Endothelial cell of umbilical vein (primary cell): Measurements from ENCODE around the gene ARHGEF37. TPM values are rescaled to one million over a fixed set of nuclear protein-coding genes. Genes with fewer than 3 reads are reported as not detected.

ENCODE experiments used
- BruUV-seq: library from RNA; stranded (reverse); fragments of 400-500 nt; replicated peaks from 2 replicates; lab custom pipeline; 2021; lab: Mats Ljungman, UMichigan
- CTCF ChIA-PET: fragments of 300-600, 350-600 bp; sonication (Branson Sonifier 250); formaldehyde crosslinking; loops from one replicate; lab custom pipeline; 2021; ENCODE audit warnings: antibody characterized with exemption, inconsistent platforms; lab: Charles Lee
- POLR2A ChIA-PET: fragments of 300-600, 350-600 bp; sonication (Branson Sonifier 250); formaldehyde crosslinking; loops from one replicate; lab custom pipeline; 2021; ENCODE audit warnings: antibody characterized with exemption, inconsistent platforms; lab: Charles Lee
- DNase-seq: peaks from one replicate; pipeline ENCODE4 v3.0.0-alpha.2; 2011; ENCODE audit warnings: low read depth, low spot score
- FAIRE-seq: peaks from 2 replicates; lab custom pipeline; 2011; peaks lifted over from hg19 to GRCh38; lab: Jason Lieb, UNC
- H2AFZ ChIP-seq: 2 replicates; pipeline ENCODE4 v1.6.0; 2012; ENCODE audit warnings: low read depth, low read length, control low read depth, inconsistent platforms
- H3K27ac ChIP-seq: 2 replicates; pipeline ENCODE4 v1.5.1; 2011; ENCODE audit warnings: low read depth, mild to moderate bottlenecking, control low read depth, low read length, moderate library complexity; ENCODE audit not compliant: insufficient read depth
- H3K27me3 ChIP-seq, 2 experiments: 2 replicates each; pipeline versions ENCODE4 v1.6.0 to v1.6.1; 2011; ENCODE audit warnings: low read length in 2 of 2, mixed read lengths in 1 of 2; ENCODE audit not compliant: control insufficient read depth in 2 of 2, insufficient read depth in 2 of 2
- H3K36me3 ChIP-seq, 2 experiments: 2 replicates in 1 of 2; 3 replicates in 1 of 2; pipeline ENCODE4 v1.5.1; 2011; ENCODE audit warnings: low read length in 2 of 2, mild to moderate bottlenecking in 1 of 2, moderate library complexity in 1 of 2; ENCODE audit not compliant: control insufficient read depth in 2 of 2, insufficient read depth in 2 of 2; ENCODE audit errors: extremely low read depth in 1 of 2
- H3K4me1 ChIP-seq: 3 replicates; pipeline ENCODE4 v1.5.1; 2011; ENCODE audit warnings: mild to moderate bottlenecking, low read length; ENCODE audit not compliant: control insufficient read depth, insufficient read depth; ENCODE audit errors: extremely low read depth
- H3K4me2 ChIP-seq: 2 replicates; pipeline ENCODE4 v1.6.1; 2011; ENCODE audit warnings: low read length, control low read depth, mixed read lengths; ENCODE audit not compliant: insufficient read depth
- H3K4me3 ChIP-seq, 3 experiments: fragments of 200-600 bp in 1 of 3; sonication (generic), shearing (Covaris generic) in 1 of 3; replicated peaks in 1 of 3; 2 replicates each; pipeline ENCODE4 v1.5.1; 2011 to 2016; ENCODE audit warnings: control low read depth in 3 of 3, low read length in 3 of 3, mild to moderate bottlenecking in 2 of 3, inconsistent platforms in 1 of 3, low read depth in 1 of 3, moderate library complexity in 1 of 3; ENCODE audit not compliant: insufficient read depth in 1 of 3
- H3K79me2 ChIP-seq: 2 replicates; pipeline ENCODE4 v1.6.0; 2012; ENCODE audit warnings: low read length, inconsistent platforms; ENCODE audit not compliant: control insufficient read depth, insufficient read depth
- H3K9ac ChIP-seq: replicated peaks from 2 replicates; pipeline ENCODE3; 2011; ENCODE audit warnings: low read length, control low read depth; ENCODE audit not compliant: insufficient read depth; ENCODE audit errors: extremely low read depth
- H3K9me1 ChIP-seq: replicated peaks from 3 replicates; pipeline ENCODE4 v1.6.0; 2011; ENCODE audit warnings: mild to moderate bottlenecking, low read length; ENCODE audit not compliant: control insufficient read depth, insufficient read depth; ENCODE audit errors: extremely low read depth
- H3K9me3 ChIP-seq: replicated peaks from 2 replicates; pipeline ENCODE4 v1.5.1; 2012; ENCODE audit warnings: low read length, inconsistent platforms; ENCODE audit not compliant: control insufficient read depth, insufficient read depth
- H4K20me1 ChIP-seq: replicated peaks from 2 replicates; pipeline ENCODE3; 2011; ENCODE audit warnings: mild to moderate bottlenecking, low read length; ENCODE audit not compliant: control insufficient read depth, insufficient read depth; ENCODE audit errors: extremely low read depth
- GATA2 ChIP-seq: IDR thresholded peaks from 2 replicates; pipeline ENCODE4 v1.7.0; 2011; ENCODE audit warnings: low read depth, mild to moderate bottlenecking, moderate library complexity, mixed read lengths, low read length; ENCODE audit not compliant: insufficient read length, insufficient read depth
- JUN ChIP-seq: IDR thresholded peaks from 2 replicates; pipeline ENCODE4 v1.6.1; 2011; ENCODE audit warnings: borderline replicate concordance, low read depth; ENCODE audit not compliant: insufficient read length, insufficient read depth
- POLR2A ChIP-seq: IDR thresholded peaks from 2 replicates; pipeline ENCODE4 v1.6.1; 2012; ENCODE audit warnings: low read depth, mild to moderate bottlenecking, control low read depth, low read length
- POLR2AphosphoS5 ChIP-seq: IDR thresholded peaks from 2 replicates; pipeline ENCODE4 v1.6.1; 2012; ENCODE audit warnings: low read depth, mild to moderate bottlenecking, control low read depth, low read length, moderate library complexity; ENCODE audit not compliant: insufficient read depth
- dilution Hi-C: fragments of 300-500 bp; cut with MboI; formaldehyde crosslinking; loops from one replicate; pipeline ENCODE4 v1.15.0; 2019; ENCODE audit warnings: low sequenced_read_pairs; ENCODE audit not compliant: extremely low pct_ligation_motif_present
- intact Hi-C: fragments of 100-400 bp; cut with micrococcal nuclease; formaldehyde crosslinking; loops from one replicate; pipeline ENCODE4 v1.10.0; 2022
- polyA plus RNA-seq, 4 experiments: library from polyadenylated mRNA; depleted of rRNA in 3 of 4; stranded (reverse) in 3 of 4; unstranded in 1 of 4; fragments of >200 nt; gene quantifications; 2 replicates each; pipeline versions ENCODE4 v1.2.1 to v1.2.3, GENCODE V29; 2011 to 2012; ENCODE audit warnings: missing spikeins in 1 of 4
- total RNA-seq: library from RNA; stranded (reverse); gene quantifications from 2 replicates; pipeline ENCODE4 v1.2.3, GENCODE V29; 2021
- TF ChIP-seq, protein P1 (sequence below), 2 donors: IDR thresholded peaks; 1 replicate in 1 of 2; 2 replicates in 1 of 2; pipeline ENCODE4 v1.5.1; 2011; ENCODE audit warnings: low read length in 2 of 2, mild to moderate bottlenecking in 2 of 2, moderate library complexity in 2 of 2, control low read depth in 1 of 2, inconsistent platforms in 1 of 2, low read depth in 1 of 2; ENCODE audit not compliant: insufficient read depth in 1 of 2; ENCODE audit errors: extremely low read depth in 1 of 2
- TF ChIP-seq, protein P2 (sequence below): IDR thresholded peaks from 2 replicates; pipeline ENCODE4 v1.6.1; 2011; ENCODE audit not compliant: insufficient read depth, insufficient read length

Gene ARHGEF37
- total and polyA plus RNA-seq, 2 donors (not counting 3 experiments of a cell fraction or from before 2014, with no cell fraction given) = 4.9 to 7.0 TPM

DNA sequence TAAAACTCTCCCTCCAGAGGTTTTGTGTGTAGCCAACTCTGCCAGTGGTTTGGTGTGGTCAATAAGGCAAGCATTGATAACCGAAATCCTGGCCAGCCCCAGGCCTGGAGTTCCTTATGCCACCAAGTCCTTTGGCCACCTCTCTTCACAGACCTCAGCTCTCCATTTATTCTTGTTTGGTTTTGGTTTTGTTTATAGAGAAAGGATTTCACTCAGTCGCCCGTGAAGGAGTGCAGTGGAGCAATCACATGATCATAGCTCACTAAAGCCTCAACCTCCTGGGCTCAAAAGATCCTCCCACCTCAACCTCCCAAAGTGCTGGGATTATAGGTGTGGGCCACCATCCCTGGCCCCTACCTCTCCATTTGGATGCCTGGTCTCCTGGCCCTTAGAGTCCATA, 93.4 kb downstream of the ARHGEF37 start:
- Histone ChIP-seq H3K27me3 (peaks cover 11 to 20% of the 10 kb centered on the region in 2 experiments), H3K9me3 (no peaks in the 10 kb centered on the region), H2AFZ (no peak overlapping the region), H3K79me2 (no peaks in the 10 kb centered on the region), H3K9me1 (no peaks in the 10 kb centered on the region), H3K4me2 (no peak overlapping the region), H3K27ac (no peak overlapping the region), H3K4me3 (no peak overlapping the region), H4K20me1 (no peaks in the 10 kb centered on the region), H3K4me1 (no peaks in the 10 kb centered on the region), H3K36me3 (no peaks in the 10 kb centered on the region), H3K9ac (no peak overlapping the region)
- DNase-seq (no peak), FAIRE-seq (no peak)
- dilution Hi-C loops = no loop called here
- TF ChIP-seq, protein P1, sequence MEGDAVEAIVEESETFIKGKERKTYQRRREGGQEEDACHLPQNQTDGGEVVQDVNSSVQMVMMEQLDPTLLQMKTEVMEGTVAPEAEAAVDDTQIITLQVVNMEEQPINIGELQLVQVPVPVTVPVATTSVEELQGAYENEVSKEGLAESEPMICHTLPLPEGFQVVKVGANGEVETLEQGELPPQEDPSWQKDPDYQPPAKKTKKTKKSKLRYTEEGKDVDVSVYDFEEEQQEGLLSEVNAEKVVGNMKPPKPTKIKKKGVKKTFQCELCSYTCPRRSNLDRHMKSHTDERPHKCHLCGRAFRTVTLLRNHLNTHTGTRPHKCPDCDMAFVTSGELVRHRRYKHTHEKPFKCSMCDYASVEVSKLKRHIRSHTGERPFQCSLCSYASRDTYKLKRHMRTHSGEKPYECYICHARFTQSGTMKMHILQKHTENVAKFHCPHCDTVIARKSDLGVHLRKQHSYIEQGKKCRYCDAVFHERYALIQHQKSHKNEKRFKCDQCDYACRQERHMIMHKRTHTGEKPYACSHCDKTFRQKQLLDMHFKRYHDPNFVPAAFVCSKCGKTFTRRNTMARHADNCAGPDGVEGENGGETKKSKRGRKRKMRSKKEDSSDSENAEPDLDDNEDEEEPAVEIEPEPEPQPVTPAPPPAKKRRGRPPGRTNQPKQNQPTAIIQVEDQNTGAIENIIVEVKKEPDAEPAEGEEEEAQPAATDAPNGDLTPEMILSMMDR (IDR thresholded peaks at IDR 0.05; ENCODE audit: extremely low read depth in 1 of 2, insufficient read depth in 1 of 2, low read depth in 1 of 2, low read length in 2 of 2) = no peak
- TF ChIP-seq POLR2AphosphoS5 = no peak
- TF ChIP-seq GATA2 = no peak
- TF ChIP-seq, protein P2, sequence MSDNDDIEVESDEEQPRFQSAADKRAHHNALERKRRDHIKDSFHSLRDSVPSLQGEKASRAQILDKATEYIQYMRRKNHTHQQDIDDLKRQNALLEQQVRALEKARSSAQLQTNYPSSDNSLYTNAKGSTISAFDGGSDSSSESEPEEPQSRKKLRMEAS = no peak
- no peak for TF ChIP-seq POLR2A
- TF ChIP-seq JUN = no peak
- POLR2A ChIA-PET = no interaction called here
- no TSS peak for BruUV-seq
- CTCF ChIA-PET = interaction anchor here (0.9 kb wide), 1 partner anchor 153 kb away, joined by 3 read pairs; no protein-coding TSS in a partner anchor
- intact Hi-C loops = no loop called here
